ENCODE data around the gene E2F4.

GRCh38 chr16:67155295-67156142, 36.4 kb upstream of the E2F4 start:
- peak; percentile 97 to 98 (median 98) for TF ChIP-seq CTCF (IDR thresholded peaks at IDR 0.05)
- TF ChIP-seq POLR2A (IDR thresholded peaks at IDR 0.05) = no peak

Data from testis (tissue), 2 donors.